GM15510 (cell line): ENCODE measurements around the gene MAP1LC3B.

Experiments used
- POLR2A ChIP-seq: IDR thresholded peaks from 3 replicates; pipeline ENCODE4 v1.6.1; 2011; ENCODE audit warnings: borderline replicate concordance; ENCODE audit not compliant: insufficient read length; ENCODE audit errors: extremely low read depth

The MAP1LC3B gene

DNA sequence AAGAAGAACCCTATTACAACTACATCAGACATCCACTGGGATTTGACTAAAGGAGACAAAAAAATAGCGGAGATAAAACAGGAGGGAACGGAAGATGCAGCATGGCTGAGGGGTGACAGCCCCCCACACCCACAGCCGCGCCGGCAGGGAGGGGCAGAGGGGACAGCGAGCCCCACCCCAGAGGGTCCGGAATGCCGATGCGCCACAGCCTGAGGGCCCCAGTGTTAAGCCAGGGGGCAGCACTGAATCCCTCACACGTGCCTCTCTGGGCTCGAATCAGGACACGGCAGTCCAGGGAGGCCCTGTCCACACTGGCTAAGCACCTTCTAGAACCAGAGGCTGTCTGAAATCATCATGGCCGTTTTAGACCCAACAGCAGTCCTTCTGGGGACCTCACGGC, 18.8 kb downstream of the MAP1LC3B start:
- no peak for TF ChIP-seq POLR2A

DNA sequence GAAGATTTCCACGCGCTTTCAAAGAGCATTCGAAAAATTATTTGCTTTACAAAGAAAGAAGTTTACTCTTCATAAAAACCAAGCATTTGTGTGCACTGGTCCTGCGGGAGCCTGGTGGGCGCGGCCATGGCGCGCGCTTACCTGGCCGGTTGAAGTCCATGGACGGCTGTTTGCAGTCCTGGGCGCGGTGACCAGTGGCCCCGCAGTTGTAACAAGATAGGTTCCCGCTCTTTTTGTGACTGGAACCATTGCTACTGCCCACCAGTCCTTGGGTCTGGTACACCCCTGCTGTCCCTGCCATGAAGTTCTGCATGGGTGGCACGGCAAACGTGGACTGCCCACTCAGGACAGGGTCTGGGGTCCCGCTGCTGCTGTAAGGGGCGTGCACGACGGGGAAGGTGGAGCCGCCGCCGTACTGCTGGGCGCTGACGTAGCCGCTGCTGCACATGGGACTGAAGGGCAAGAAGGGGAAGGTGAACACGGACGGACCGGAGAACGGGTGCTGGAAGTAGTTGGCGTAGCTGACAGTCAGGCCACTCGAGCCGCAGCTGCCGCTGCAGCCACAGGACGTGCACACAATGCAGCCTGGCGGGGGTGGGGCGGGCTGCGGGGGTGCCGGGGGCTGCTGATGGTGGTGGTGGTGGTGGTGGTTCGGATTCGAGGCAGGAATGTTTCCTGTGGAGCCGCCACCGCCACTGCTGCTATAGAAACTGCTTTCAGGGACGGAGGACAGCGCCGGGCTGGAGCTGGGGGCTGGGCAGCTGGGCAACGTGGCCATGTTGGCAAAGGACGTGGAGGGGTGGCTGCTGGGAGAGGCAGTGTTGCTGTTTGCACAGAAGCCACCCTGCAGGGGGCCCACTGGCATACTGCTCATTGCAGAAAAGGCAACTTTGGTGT, 19.5 kb downstream of the MAP1LC3B start:
- TF ChIP-seq POLR2A, result no peak

DNA sequence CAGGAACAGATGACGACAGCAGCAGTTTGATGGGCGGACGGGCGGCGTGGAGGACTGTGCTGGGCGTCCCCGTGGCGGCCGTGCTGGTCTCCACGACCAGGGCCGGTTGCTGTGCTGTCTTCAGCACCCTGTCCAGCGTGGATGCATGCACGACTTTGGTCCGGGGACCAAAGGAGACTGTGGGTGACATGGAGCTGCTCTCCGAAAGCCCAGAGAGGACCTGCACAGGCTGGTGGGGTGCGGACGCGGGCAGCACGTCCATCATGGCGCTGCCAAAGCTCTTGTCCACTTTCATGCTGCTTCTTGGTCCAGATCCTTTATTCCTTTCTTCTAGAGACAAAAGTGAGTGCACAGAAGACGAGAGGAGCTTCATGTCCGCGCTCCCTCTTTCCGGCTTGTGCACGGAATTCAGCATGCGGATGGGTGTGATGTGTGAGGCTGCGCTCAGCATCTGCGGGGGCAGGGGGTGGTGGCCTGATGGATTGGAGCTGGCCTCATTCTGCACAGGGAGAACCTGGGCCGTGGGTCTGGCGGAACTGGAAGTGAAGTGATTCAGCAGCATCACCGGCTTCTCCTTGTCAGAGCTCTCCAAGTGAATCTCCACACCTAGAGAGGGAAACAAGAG, 20.3 kb downstream of the MAP1LC3B start:
- TF ChIP-seq POLR2A, result no peak

DNA sequence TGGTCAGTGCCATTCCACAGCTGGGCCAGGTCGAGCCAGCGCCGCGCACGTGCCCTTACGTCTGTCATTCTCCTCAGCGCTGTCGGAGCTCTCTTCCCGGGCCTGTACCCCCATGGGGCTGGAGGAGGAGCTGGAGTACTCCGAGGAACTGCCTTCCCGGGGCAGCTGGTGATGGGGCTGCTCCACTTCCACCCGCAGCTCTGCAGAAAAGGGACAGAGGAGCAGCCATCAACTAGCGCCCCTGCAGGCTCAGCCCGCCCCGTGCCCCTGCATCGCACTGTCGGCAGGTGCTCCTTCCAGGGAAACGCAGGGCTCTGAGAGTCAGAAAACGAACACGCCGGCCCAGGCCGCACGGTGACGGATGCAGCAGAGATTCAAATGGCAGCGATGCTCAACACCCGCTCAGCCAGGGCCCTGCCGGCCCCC, 20.9 kb downstream of the MAP1LC3B start:
- no peak for TF ChIP-seq POLR2A

- TF ChIP-seq POLR2A, result no peak
Observed at GRCh38 chr16:87414251-87414680, 22.1 kb downstream of the MAP1LC3B start.

DNA sequence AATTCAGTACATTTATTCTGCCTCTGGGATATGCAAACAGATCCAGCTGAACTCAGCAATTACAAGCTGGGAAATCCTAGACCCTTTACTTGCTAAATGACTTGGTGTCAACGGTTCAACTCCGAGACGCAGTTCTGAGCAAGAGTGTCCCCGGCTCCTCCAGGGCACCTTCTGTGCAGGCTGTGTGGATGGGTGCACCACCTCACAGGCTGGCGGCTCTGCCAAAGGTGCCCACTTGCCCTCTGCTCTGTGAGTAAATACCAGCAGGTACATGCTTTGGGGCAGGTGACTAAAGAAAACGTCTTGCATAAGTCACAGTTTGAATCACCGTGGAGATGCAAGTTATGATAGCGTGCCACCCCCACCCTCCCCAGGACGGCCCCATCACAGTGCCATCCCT, 23.3 kb downstream of the MAP1LC3B start:
- no peak for TF ChIP-seq POLR2A

GRCh38 chr16:87416826-87417527, 24.8 kb downstream of the MAP1LC3B start:
- no peak for TF ChIP-seq POLR2A

- TF ChIP-seq POLR2A, result no peak
Observed at GRCh38 chr16:87417528-87417910, 25.4 kb downstream of the MAP1LC3B start.

GRCh38 chr16:87418216-87418615, 26.1 kb downstream of the MAP1LC3B start:
- TF ChIP-seq POLR2A, result no peak

DNA sequence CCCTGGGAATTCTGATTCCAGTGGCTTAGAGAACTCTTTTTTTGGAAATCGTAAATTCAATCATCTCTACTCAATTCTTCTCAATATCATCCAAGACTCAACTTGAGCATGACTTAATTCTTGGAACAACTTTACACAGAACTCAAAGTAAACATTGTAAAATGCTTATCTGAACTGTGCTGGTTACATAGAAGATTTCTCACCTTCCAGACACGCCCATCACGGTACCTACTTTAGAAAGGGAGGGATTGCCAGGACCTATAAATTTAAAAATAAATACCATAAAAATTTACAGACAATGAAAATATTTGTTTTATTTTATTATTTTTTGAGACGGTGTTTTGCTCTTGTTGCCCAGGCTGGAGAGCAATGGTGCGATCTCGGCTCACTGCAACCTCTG, 26.5 kb downstream of the MAP1LC3B start:
- TF ChIP-seq POLR2A, result no peak

- TF ChIP-seq POLR2A, result no peak
Observed at GRCh38 chr16:87420026-87421002, 28.2 kb downstream of the MAP1LC3B start.

GRCh38 chr16:87421003-87421912, 29.1 kb downstream of the MAP1LC3B start:
- TF ChIP-seq POLR2A, result no peak

DNA sequence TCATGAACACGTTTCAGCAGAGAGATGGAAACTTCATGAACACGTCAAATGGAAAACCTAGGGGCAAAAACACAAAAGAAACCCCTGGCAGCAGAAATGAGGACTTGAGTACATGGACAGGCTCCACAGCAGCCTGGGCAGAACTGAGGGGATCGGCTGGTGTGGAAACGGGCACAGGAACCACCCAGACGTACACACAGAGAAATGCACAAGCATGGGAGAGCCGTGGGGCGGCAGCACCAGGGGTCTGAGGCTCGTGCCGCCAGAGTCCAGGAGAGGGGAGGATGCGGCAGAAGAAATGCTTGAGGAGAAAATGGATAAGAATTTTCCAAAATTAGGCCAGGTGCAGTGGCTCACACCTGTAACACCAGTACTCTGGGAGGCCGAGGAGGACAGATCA, 30.0 kb downstream of the MAP1LC3B start:
- no peak for TF ChIP-seq POLR2A
